Fibroblast of pulmonary artery (primary cell): ENCODE results near the gene PRUNE2.

ENCODE experiments used
- DNase-seq: peaks from one replicate; pipeline ENCODE4 v3.0.0-alpha.2; 2010; ENCODE audit warnings: low read depth
- H3K4me3 ChIP-seq: replicated peaks from 2 replicates; pipeline ENCODE4 v1.5.1; 2011; ENCODE audit warnings: low read depth, mild to moderate bottlenecking, control low read depth, low read length, moderate library complexity
- CTCF ChIP-seq: IDR thresholded peaks from 2 replicates; pipeline ENCODE4 v1.5.1; 2011; ENCODE audit warnings: mild to moderate bottlenecking, control low read depth, low read length, inconsistent platforms; ENCODE audit errors: missing control alignments

PRUNE2 gene

GRCh38 chr9:76580820-76581219 lies 325.1 kb downstream of the PRUNE2 start:
- no peak for TF ChIP-seq CTCF

GRCh38 chr9:76580188-76580587 lies 325.7 kb downstream of the PRUNE2 start:
- no peak for TF ChIP-seq CTCF
- no peak for DNase-seq
- no peak overlapping the region for H3K4me3 ChIP-seq

More at GRCh38 chr9:76580820-76581219, 325.1 kb downstream of the PRUNE2 start:
- no peak overlapping the region for H3K4me3 ChIP-seq
- DNase-seq, result no peak

GRCh38 chr9:76576344-76576743 lies 329.6 kb downstream of the PRUNE2 start:
- peak; percentile 76 for DNase-seq
- no peak for TF ChIP-seq CTCF
- H3K4me3 ChIP-seq, result no peak overlapping the region

- DNase-seq, result no peak
- TF ChIP-seq CTCF, result no peak
- H3K4me3 ChIP-seq, result no peak overlapping the region
Measured at GRCh38 chr9:76575761-76576160, 330.2 kb downstream of the PRUNE2 start.

GRCh38 chr9:76573905-76574760 lies 331.8 kb downstream of the PRUNE2 start:
- H3K4me3 ChIP-seq, result no peak overlapping the region
- no peak for TF ChIP-seq CTCF
- no peak for DNase-seq

- no peak for TF ChIP-seq CTCF
- H3K4me3 ChIP-seq, result no peak overlapping the region
Measured at GRCh38 chr9:76573408-76573807, 332.5 kb downstream of the PRUNE2 start.

GRCh38 chr9:76572151-76572550 lies 333.8 kb downstream of the PRUNE2 start:
- H3K4me3 ChIP-seq, result peak overlapping the region; percentile 47
- no peak for TF ChIP-seq CTCF
- DNase-seq, result no peak

More at GRCh38 chr9:76573408-76573807, 332.5 kb downstream of the PRUNE2 start:
- DNase-seq, result no peak
